H1 (cell line): ENCODE measurements around the gene CCL1. TPM values are rescaled to one million over a fixed set of nuclear protein-coding genes. Genes with fewer than 3 reads are reported as not detected.

ENCODE experiments used
- CBX5 ChIP-seq: fragments of 300-800, 300-1000 bp; sonication (generic); IDR thresholded peaks from 2 replicates; pipeline ENCODE4 v1.7.1; 2016; ENCODE audit warnings: antibody characterized with exemption, low read length, low read depth
- HDAC6 ChIP-seq: IDR thresholded peaks from one replicate; pipeline ENCODE4 v1.7.1; 2012; ENCODE audit warnings: low read depth, mild to moderate bottlenecking, inconsistent platforms, low read length, moderate library complexity
- SP1 ChIP-seq: IDR thresholded peaks from 2 replicates; pipeline ENCODE4 v1.6.1; 2011; ENCODE audit warnings: low read depth, low read length
- YY1 ChIP-seq: IDR thresholded peaks from 2 replicates; pipeline ENCODE4 v1.6.1; 2011; ENCODE audit warnings: low read depth, mild to moderate bottlenecking, low read length
- polyA plus RNA-seq, 7 experiments: library from polyadenylated mRNA; depleted of rRNA in 3 of 7; stranded (reverse) in 5 of 7; unstranded in 2 of 7; fragments of >200 nt in 5 of 7; fragments of 200-250 nt in 2 of 7; gene quantifications; 1 replicate in 5 of 7; 2 replicates in 1 of 7; 4 replicates in 1 of 7; pipeline versions ENCODE4 v1.2.1 to v1.2.3, GENCODE V29; 2011 to 2013; ENCODE audit warnings: missing spikeins in 2 of 7, mixed read lengths in 2 of 7
- total RNA-seq: library from RNA; stranded (reverse); fragmentation: NEBNext Ultra II Directional; extraction: Animal tissue kit (Norgen Biotek cat#: 25700); gene quantifications from 2 replicates; pipeline ENCODE4 v1.2.1, GENCODE V29; 2021

The CCL1 gene
- total and polyA plus RNA-seq, 2 of the 8 experiments (the other 6 are each of a cell fraction or from before 2014, with no cell fraction given): not detected

DNA sequence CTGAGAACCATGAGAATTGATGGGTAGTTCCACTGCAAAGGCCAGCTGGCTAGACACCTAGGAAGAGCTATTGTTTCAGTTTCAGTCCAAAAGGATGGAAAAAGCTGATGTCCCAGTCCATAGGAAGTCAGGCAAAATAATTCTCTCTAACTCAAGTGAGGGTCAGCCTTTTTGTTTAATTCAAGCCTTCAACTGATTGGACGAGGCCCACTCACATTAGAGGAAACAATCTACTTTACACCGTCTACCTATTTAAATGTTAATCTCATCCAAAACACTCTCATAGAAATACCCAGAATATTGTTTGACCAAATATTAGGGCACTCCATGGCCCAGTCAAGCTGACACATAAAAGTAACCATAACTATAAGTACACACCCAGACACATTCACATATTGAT is 21.1 kb downstream of the CCL1 start (continued):
- no peak for TF ChIP-seq YY1
- no peak for TF ChIP-seq SP1
- TF ChIP-seq CBX5: no peak
- TF ChIP-seq HDAC6: no peak
